Natural killer cell (primary cell): ENCODE measurements around the gene HEXD. TPM values are rescaled to one million over a fixed set of nuclear protein-coding genes. Genes with fewer than 3 reads are reported as not detected.
A peak's percentile ranks its signal among the peaks of the same experiment; 100 is the strongest.

Experiments used
- ATAC-seq, 3 donors: fragments of 150-1000 bp in 2 of 3; fragments of 200-7000 bp in 1 of 3; cut with Tn5 transposase; 1 replicate in 1 of 3; 2 replicates in 2 of 3; pipeline ENCODE4 v1.10.0; 2021; ENCODE audit warnings: mild to moderate bottlenecking in 2 of 3, moderate library complexity in 2 of 3
- DNase-seq, 2 donors: peaks; one replicate each; pipeline versions ENCODE4 v3.0.0 to v3.0.0-alpha.2; 2013 to 2021; ENCODE audit warnings: mixed read lengths in 1 of 2
- H3K27ac ChIP-seq: one replicate; pipeline ENCODE4 v1.5.1; 2013; ENCODE audit warnings: mild to moderate bottlenecking, low read length
- H3K27me3 ChIP-seq: one replicate; pipeline ENCODE4 v1.6.1; 2013; ENCODE audit warnings: low read length; ENCODE audit not compliant: control insufficient read depth, insufficient read depth
- H3K36me3 ChIP-seq: one replicate; pipeline ENCODE4 v1.6.1; 2013; ENCODE audit warnings: low read length; ENCODE audit not compliant: control insufficient read depth, insufficient read depth
- H3K4me1 ChIP-seq: one replicate; pipeline ENCODE4 v1.6.1; 2013; ENCODE audit warnings: low read length; ENCODE audit not compliant: control insufficient read depth, insufficient read depth
- H3K4me3 ChIP-seq: one replicate; pipeline ENCODE4 v1.5.1; 2013; ENCODE audit warnings: low read length
- H3K9me3 ChIP-seq: one replicate; pipeline ENCODE4 v1.6.1; 2013; ENCODE audit warnings: low read length; ENCODE audit not compliant: control insufficient read depth, insufficient read depth
- H3K27ac Mint-ChIP-seq, 2 donors: one replicate each; pipeline ENCODE4 v1.8.0; 2022; ENCODE audit warnings: mild to moderate bottlenecking in 2 of 2, mixed read lengths in 2 of 2, moderate library complexity in 1 of 2
- H3K27me3 Mint-ChIP-seq, 2 donors: one replicate each; pipeline ENCODE4 v1.8.0; 2022; ENCODE audit warnings: low read depth in 2 of 2, mixed read lengths in 2 of 2
- H3K36me3 Mint-ChIP-seq: one replicate; pipeline ENCODE4 v1.8.0; 2022; ENCODE audit warnings: mixed read lengths
- H3K4me1 Mint-ChIP-seq, 2 donors: one replicate each; pipeline ENCODE4 v1.8.0; 2022; ENCODE audit warnings: mixed read lengths in 2 of 2
- H3K4me3 Mint-ChIP-seq: one replicate; pipeline ENCODE4 v1.8.0; 2022; ENCODE audit warnings: mild to moderate bottlenecking, moderate library complexity, mixed read lengths
- H3K9me3 Mint-ChIP-seq, 2 donors: one replicate each; pipeline ENCODE4 v1.8.0; 2022; ENCODE audit warnings: mixed read lengths in 2 of 2
- CTCF ChIP-seq: fragments of 200-600 bp; IDR thresholded peaks from one replicate; pipeline ENCODE4 v1.8.0; 2022; ENCODE audit warnings: antibody characterized with exemption
- WGBS: methylation state at CpG from one replicate; pipeline ENCODE4 v1.1.7; 2013; ENCODE audit warnings: missing lambda C conversion rate; ENCODE audit not compliant: insufficient coverage; 5-methylcytosine and 5-hydroxymethylcytosine counted together
- intact Hi-C: fragments of 100-400 bp; cut with micrococcal nuclease; formaldehyde crosslinking; loops from one replicate; pipeline ENCODE4 v1.14.2; 2022
- total RNA-seq, 4 donors: library from RNA; stranded (reverse); fragments of 120-200 nt in 1 of 4; gene quantifications; one replicate each; pipeline versions ENCODE4 v1.2.3 to v1.2.4, GENCODE V29; 2013 to 2022

Gene HEXD
- total RNA-seq, 3 donors from 2014 or later (not counting 1 experiment from before 2014, with no cell fraction given) = 35.7 to 57.4 (median 51.5) TPM

GRCh38 chr17:82399601-82400101 is 18.5 kb upstream of the HEXD start:
- 93% methylated on average over 18 of the region's 18 CpGs for WGBS
- Mint-ChIP-seq H3K36me3 (no peaks in the 10 kb centered on the region), H3K27me3 (no peaks in the 10 kb centered on the region), H3K27ac (no peak overlapping the region), H3K4me1 (peaks cover 13 to 18% of the 10 kb centered on the region in 2 donors), H3K9me3 (no peaks in the 10 kb centered on the region), H3K4me3 (no peak overlapping the region)
- Histone ChIP-seq H3K4me3 (no peak overlapping the region), H3K36me3 (peaks cover 10% of the 10 kb centered on the region), H3K27ac (no peak overlapping the region), H3K9me3 (no peaks in the 10 kb centered on the region), H3K27me3 (no peaks in the 10 kb centered on the region), H3K4me1 (peaks cover 23% of the 10 kb centered on the region)
- ATAC-seq (no peak), DNase-seq (no peak)
- no peak for TF ChIP-seq CTCF
- intact Hi-C loops = no loop called here

GRCh38 chr17:82400206-82400605 is 17.9 kb upstream of the HEXD start:
- Histone ChIP-seq H3K27me3 (no peaks in the 10 kb centered on the region), H3K4me1 (peaks cover 23% of the 10 kb centered on the region), H3K36me3 (peaks cover 10% of the 10 kb centered on the region), H3K4me3 (no peak overlapping the region), H3K27ac (no peak overlapping the region), H3K9me3 (no peaks in the 10 kb centered on the region)
- peak overlapping the region; percentile 25 for H3K4me3 Mint-ChIP-seq
- no peaks in the 10 kb centered on the region for H3K9me3 Mint-ChIP-seq
- H3K4me1 Mint-ChIP-seq = peaks cover 13 to 18% of the 10 kb centered on the region in 2 donors
- intact Hi-C loops = no loop called here
- H3K36me3 Mint-ChIP-seq = no peaks in the 10 kb centered on the region
- no peaks in the 10 kb centered on the region for H3K27me3 Mint-ChIP-seq
- peak overlapping the region in 1 of 2 donors; percentile 80 for H3K27ac Mint-ChIP-seq
- WGBS = 48% methylated on average over 5 of the region's 7 CpGs
- no peak for TF ChIP-seq CTCF
- ATAC-seq = no peak
- no peak for DNase-seq

- Histone ChIP-seq H3K27ac (no peak overlapping the region), H3K4me1 (peaks cover 23% of the 10 kb centered on the region), H3K4me3 (peak overlapping the region; percentile 17), H3K36me3 (peaks cover 10% of the 10 kb centered on the region), H3K9me3 (no peaks in the 10 kb centered on the region), H3K27me3 (no peaks in the 10 kb centered on the region)
- Mint-ChIP-seq H3K9me3 (no peaks in the 10 kb centered on the region), H3K4me1 (peaks cover 13 to 16% of the 10 kb centered on the region in 2 donors), H3K27me3 (no peaks in the 10 kb centered on the region), H3K4me3 (peak overlapping the region; percentile 94), H3K36me3 (no peaks in the 10 kb centered on the region), H3K27ac (peak overlapping the region; percentile 78 to 80)
- under 1% methylated on average over 16 of the region's 19 CpGs for WGBS
- intact Hi-C loops = no loop called here
- ATAC-seq (peak; percentile 82 to 94 (median 93)), DNase-seq (peak; percentile 51 to 75)
- no peak for TF ChIP-seq CTCF
These were observed 17.3 kb upstream of the HEXD start for GRCh38 chr17:82400830-82401229.

GRCh38 chr17:82402865-82403264 is 15.3 kb upstream of the HEXD start:
- DNase-seq = no peak
- H3K27me3 Mint-ChIP-seq = no peaks in the 10 kb centered on the region
- no peak for TF ChIP-seq CTCF
- Histone ChIP-seq H3K36me3 (peaks cover 14% of the 10 kb centered on the region), H3K27ac (no peak overlapping the region), H3K4me3 (no peak overlapping the region), H3K4me1 (peaks cover 28% of the 10 kb centered on the region), H3K9me3 (no peaks in the 10 kb centered on the region), H3K27me3 (no peaks in the 10 kb centered on the region)
- WGBS = 88% methylated on average over 7 of the region's 7 CpGs
- H3K4me1 Mint-ChIP-seq = peaks cover 9 to 18% of the 10 kb centered on the region in 2 donors
- no peak overlapping the region for H3K27ac Mint-ChIP-seq
- no peaks in the 10 kb centered on the region for H3K36me3 Mint-ChIP-seq
- no peaks in the 10 kb centered on the region for H3K9me3 Mint-ChIP-seq
- ATAC-seq = no peak
- intact Hi-C loops = no loop called here
- no peak overlapping the region for H3K4me3 Mint-ChIP-seq
